Fibroblast of the aortic adventitia (primary cell): ENCODE measurements around the gene CYP17A1. TPM values are rescaled to one million over a fixed set of nuclear protein-coding genes. Genes with fewer than 3 reads are reported as not detected.

ENCODE experiments used
- DNase-seq: peaks from one replicate; pipeline ENCODE4 v3.0.0-alpha.2; 2010; ENCODE audit warnings: low read depth
- H3K4me3 ChIP-seq: 2 replicates; pipeline ENCODE4 v1.5.1; 2011; ENCODE audit warnings: low read depth, mild to moderate bottlenecking, control low read depth, low read length, moderate library complexity
- CTCF ChIP-seq: IDR thresholded peaks from 2 replicates; pipeline ENCODE4 v1.5.1; 2011; ENCODE audit warnings: mild to moderate bottlenecking, low read length, control low read depth, inconsistent platforms; ENCODE audit not compliant: insufficient read depth
- total RNA-seq: library from RNA; depleted of rRNA; stranded (reverse); fragments of >200 nt; gene quantifications from 2 replicates; pipeline ENCODE4 v1.2.3, GENCODE V29; 2012; ENCODE audit warnings: low replicate concordance

The CYP17A1 gene
- total RNA-seq, 1 donor, result not detected

GRCh38 chr10:102802920-102803534 lies 34.2 kb downstream of the CYP17A1 start:
- TF ChIP-seq CTCF, result no peak
- no peak overlapping the region for H3K4me3 ChIP-seq
- DNase-seq, result peak; percentile 98

- TF ChIP-seq CTCF, result no peak
- no peak for DNase-seq
- no peak overlapping the region for H3K4me3 ChIP-seq
Measured at GRCh38 chr10:102801978-102802377, 35.2 kb downstream of the CYP17A1 start.

- peak; percentile 71 for DNase-seq
- no peak overlapping the region for H3K4me3 ChIP-seq
- TF ChIP-seq CTCF, result no peak
Measured at GRCh38 chr10:102801496-102801895, 35.7 kb downstream of the CYP17A1 start.

GRCh38 chr10:102800611-102801335 lies 36.4 kb downstream of the CYP17A1 start:
- TF ChIP-seq CTCF, result no peak
- H3K4me3 ChIP-seq, result no peak overlapping the region
- DNase-seq, result peak; percentile 25

- peak; percentile 32 for TF ChIP-seq CTCF
- H3K4me3 ChIP-seq, result no peak overlapping the region
- peak; percentile 80 for DNase-seq
Measured at GRCh38 chr10:102799691-102800471, 37.3 kb downstream of the CYP17A1 start.

- DNase-seq, result peak; percentile 73
- no peak overlapping the region for H3K4me3 ChIP-seq
- TF ChIP-seq CTCF, result no peak
Measured at GRCh38 chr10:102796407-102797176, 40.6 kb downstream of the CYP17A1 start.
